SK-MEL-5 (cell line): Measurements from ENCODE around the gene GFY. TPM values are rescaled to one million over a fixed set of nuclear protein-coding genes. Genes with fewer than 3 reads are reported as not detected.

Experiments
- DNase-seq: peaks from one replicate; pipeline ENCODE4 v3.0.0-alpha.2; 2016; ENCODE audit warnings: low read depth, low spot score
- in situ Hi-C: cut with HindIII; loops from 2 replicates; pipeline ENCODE4 v1.10.0; 2016; ENCODE audit warnings: low sequenced_read_pairs, high pct_unique_total_duplicates, low pct_unique_long_range_greater_than_20kb
- total RNA-seq: library from RNA; depleted of rRNA; stranded (reverse); fragments of >200 nt; shearing (Covaris generic); gene quantifications from 2 replicates; pipeline ENCODE4 v1.2.3, GENCODE V29; 2014

The GFY gene
- total RNA-seq, 1 experiment from 2014 or later = not detected

DNA sequence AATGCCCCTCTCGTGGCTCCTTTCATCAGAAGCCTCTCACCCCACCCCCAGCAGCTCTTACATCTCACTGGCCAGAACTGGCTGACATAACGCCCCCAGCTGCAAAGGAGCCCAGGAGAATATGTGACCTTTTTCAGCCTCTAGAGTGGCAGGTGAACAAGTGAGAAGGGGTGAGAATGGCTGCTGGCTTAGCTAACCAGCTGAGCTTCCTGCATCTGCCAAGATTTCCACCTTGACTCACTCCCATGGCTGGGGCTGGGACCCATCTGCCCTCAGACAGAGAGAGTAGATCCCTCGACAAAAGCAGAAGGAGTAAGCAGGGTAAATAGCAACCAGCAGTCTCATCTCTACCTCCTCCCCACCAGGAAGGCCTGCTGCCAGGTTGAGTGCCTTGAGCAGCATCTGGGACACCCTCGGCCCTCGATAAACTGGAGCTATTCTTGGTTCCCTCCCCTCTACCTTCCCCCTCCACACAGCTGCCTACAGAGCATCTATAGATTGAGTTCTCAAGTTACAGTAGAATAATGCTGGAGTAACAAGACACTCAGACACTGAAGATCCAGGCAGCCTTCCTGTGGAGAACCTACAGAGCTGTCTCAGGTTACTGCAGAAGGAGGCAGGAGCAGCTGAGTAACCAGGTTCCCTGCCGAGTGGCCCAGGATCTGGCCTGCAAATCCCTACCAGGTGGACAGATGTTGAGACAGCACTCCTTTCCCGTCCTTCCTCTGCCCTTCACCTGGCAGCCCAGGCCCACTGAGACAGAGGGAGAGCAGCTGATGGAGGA lies 21.6 kb upstream of the GFY start:
- no peak for DNase-seq
- in situ Hi-C loops = no loop called here

DNA sequence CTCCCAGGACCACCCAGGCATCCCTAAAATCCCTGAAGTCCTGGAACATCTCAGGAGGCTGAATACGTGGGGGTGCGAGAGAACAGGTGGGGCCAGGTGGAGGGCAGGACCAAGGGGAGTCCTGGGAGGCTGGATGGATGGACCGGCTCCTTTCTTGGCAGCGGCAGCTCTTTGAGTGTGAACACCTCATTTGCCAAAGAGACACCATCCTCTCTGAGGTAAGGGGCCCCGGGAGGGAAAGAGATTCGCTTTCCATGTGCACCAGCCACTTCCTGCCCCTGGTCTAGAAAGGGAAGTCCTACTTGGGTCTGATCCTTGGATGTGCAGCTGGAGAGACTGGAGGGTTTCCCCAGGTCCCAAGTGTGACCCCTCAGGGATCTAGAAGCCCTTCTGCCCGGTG lies 18.1 kb upstream of the GFY start:
- in situ Hi-C loops = no loop called here
- DNase-seq = no peak

DNA sequence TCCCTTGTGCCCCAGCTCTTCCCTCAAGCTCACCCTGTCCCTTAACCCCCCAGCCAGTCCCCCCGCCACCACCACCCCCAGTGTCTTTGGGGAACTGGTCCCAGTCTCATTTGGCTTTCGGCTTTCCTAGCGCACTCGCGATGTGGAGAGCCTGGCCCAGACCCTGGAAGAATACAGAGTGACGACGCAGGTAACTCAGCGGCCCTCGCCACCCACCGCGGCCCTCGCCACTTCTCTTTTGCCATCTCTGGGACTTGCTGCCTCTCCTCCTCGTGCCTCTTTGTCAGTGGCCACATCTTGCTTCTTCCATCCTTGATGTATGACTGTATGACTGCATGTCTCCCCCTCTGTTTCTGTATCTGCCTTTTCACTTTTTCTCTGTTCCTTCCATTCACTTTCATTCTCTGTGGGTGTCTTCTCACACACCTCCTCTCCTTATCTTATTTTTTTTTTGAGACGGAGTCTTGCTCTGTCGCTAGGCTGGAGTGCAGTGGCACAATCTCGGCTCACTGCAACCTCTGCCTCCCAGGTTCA lies 17.6 kb upstream of the GFY start:
- DNase-seq = no peak

DNA sequence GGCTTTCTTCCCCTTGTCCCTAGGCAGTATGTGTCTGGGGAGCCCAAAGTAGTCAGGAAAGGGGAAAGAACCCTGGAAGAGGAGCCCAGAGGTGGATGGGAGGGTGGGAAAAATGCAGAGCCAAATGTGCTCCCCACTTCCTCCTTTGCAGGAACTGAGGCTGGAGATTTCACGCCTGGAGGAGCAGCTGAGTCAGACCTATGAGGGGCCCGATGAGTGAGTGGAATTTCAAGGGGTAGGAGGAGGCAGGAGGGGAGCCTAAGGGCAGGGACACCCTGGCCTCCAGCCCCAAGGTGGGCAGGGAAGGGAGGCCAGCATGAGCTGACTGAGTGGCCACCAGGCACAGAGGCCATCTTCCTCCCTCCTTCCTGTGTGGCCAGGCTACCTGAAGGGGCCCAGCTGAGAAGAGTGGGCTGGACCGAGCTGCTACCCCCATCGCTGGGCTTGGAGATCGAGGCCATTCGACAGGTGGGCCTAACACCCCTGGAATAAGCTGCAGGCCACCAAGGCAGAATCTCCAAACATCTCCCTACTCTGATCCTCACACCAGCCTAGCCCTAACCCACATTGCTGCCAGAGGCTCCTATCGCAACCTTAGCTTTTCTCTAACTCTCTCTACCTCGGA lies 16.3 kb upstream of the GFY start:
- no peak for DNase-seq
- in situ Hi-C loops = no loop called here

More for the DNA sequence above, 17.6 kb upstream of the GFY start:
- in situ Hi-C loops = no loop called here

DNA sequence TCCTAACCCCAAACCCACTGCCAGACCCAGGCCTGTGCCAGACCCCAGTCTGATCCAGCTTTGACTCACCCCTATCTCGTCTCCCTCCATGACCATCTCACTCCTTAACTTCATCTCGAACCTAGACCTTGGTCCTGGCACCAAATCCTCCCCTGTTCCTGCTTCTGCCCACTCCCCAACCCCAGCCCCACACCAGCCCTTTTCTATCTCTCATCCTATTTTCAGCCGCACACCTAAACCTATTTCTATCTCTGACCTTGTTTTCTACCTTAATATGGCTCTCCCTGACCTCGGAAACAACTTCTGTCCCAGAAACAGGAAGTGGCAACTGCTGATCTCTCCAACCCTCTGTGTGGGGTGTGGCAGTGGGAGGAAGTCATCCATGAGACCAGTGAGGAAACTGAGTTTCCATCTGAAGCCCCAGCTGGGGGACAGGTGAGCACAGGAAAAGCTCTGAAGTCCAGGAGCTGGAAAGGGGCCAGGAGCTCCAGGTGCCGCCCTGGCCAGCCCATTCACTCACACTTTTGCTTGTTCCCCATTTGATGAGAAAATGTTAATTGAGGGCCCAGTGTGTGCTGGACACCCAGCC lies 15.7 kb upstream of the GFY start:
- DNase-seq = no peak
- in situ Hi-C loops = no loop called here

DNA sequence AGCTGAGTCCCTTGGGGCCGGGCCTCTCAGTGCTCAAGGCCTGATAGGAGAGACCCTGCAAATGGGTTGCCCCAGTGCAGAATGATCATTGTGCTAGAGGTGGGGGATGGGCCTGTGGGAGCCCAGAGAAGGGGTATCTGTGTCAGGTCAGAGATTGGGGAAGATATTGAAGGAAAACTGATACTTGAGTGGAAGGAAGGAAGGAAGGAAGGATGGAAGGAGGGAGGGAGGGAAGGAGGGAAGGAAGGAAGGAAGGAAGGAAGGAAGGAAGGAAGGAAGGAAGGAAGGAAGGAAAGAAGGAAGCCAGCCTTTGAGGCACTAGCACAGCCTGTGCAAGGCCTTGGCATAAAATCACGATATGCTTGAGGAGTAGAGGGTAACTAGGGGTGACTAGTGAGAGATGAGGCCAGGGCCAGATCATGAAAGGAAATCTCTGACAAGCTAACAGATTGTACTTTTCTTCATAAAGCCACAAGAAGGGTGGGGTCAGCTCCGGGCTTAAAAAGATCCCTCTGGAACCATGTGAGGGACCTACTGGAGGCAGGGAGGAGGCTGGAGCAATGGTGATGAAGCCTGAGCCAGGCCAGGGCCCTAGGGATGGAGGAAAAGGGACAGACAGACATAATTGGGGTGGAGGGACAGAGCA lies 13.4 kb upstream of the GFY start:
- no peak for DNase-seq
- in situ Hi-C loops = no loop called here

DNA sequence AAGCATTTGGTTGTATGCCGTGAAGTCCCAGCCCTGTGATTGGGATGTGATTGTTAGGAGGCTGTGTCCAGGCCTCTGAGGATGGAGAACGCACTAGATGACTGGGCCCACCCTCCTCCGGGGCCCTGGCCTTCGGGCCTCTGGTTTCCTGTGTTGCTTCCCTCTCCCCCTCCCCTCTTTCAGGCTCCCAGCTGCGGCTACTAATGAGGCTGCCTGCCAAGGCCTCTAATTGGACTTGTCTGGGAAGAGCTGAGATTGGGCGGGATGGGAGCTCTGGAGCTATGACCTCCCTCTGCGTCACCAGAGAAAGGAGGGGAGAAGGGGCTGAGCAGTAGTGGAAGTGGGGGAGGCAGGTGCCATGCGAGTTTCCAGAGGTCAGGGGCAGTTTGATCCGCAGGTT lies 11.8 kb upstream of the GFY start:
- DNase-seq = no peak
- in situ Hi-C loops = no loop called here

DNA sequence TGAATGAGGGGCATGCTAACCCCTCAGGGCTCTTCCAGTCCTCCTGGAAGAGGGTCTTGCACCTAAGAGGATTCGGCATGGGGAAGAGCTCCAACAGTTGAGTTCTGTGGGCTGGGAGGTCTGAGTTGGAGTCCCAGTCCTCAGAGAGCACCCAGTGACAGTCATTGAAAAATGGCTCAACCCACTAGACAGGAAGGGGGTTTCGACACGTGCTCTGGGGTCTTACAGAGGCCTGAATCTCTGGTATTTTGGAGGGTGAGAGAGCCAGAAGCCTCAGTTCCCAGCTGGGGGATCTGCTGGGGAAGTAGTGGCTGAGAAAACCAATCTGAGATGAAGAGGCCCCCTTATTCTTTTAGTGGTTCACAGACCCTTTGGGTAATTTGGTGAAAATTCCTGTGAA lies 10.9 kb upstream of the GFY start:
- in situ Hi-C loops = no loop called here
- no peak for DNase-seq

DNA sequence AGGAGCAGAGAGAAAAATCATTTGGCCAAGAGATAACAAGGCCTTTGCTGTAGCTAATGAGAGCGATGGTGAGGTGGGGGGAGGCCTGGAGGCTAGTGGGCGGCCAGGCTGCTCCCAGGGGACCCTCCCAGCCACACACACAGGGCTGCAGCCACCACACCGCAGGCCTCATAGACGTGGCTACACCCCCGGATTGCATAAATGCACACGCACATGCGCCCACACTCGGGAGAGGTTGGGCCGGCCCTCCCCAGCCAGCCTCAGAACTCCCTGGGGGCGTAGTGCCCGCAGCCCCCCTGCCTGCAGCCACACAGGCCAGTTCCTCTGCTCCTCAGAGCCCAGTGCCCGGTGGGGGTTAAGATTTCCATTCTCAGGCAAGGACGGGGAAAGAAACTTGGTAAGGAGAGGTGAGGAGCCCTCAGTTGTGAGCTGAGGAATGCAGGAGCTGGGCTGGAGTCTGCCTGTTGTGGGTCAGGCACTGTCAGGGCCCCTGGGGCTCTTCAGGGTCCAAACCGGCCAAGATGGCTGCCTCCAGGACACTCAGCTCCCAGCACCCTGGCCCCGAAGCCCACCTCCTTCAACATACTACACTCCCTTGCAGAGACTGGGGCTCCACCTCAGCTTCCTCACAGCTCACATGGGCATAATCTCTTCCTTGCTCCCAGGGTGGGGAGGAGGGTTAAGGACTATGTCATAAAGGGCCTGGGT lies 9.9 kb upstream of the GFY start:
- in situ Hi-C loops = no loop called here
- DNase-seq = no peak

DNA sequence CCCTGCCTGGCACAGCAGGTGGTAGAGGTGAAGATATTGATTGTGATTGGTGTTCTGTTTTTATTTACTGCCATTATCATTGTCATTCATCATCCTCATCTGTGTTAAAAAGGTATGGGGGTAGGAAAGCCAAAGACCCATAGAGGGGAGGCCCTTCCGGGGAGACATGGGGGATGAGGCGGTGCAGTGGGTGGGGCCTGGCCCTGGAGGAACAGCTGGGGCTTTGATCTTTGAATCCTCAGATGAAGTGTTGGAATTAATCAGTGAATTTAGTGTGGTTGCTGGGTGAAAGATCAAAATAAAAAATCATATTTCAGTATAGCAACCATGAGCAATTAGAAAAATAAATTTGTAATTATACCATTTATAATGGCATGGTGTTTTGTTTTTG lies 9.4 kb upstream of the GFY start:
- no peak for DNase-seq
- in situ Hi-C loops = no loop called here

DNA sequence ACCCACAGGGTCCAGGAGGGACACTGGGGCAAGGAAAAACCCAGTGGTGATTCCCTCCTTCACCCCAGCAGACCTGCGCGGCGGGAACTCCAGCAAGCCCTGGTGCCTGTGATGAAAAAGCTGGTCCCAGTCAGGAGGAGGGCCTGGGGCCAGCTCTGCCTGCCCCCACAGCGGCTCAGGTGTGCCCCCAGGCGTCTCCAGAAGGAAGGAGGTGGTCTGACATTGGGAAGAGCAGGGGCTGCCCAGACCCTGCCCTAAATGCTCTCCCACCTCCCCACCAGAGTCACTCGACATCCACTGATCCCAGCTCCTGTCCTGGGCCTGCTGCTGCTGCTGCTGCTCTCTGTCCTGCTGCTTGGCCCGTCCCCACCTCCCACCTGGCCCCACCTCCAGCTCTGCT lies 8.1 kb upstream of the GFY start:
- in situ Hi-C loops = no loop called here
- no peak for DNase-seq

DNA sequence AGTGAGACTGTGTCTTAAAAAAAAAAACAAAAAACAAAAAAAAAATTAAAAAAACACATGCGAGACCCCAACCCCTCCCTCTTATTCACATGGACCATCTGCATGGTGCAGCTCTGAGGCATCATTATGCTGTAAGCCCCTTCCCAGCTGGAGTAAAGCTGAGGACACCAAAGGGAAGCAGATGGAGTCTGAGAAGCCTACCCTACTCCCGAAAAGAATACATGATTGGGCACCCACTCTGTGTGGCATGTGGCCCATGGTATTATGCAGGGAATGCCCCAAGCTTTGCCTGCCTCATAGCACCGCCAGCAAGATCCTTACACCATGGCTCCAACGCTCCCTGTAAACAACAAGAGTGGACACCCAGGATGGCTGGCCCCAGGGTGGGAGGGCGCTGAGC lies 6.7 kb upstream of the GFY start:
- no peak for DNase-seq
- in situ Hi-C loops = no loop called here

DNA sequence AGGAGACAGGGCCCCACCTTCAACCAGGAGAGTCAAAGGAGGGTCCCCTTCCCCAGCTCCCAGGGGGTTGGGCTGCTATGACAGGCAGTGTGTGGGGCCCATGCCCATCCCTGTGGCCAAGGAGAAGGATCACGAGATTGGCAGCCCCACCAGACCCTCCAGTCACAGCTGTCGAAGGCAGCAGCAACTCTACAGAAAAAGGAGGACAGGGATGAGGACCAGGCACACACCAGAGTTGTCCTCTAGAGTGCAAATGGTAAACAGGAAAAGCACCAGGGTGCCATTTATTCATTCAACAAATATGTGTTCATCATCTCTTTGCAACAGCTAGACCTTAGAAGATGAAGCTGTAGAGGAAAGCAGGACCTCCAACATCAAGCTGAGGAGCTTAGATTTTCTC lies 6.0 kb upstream of the GFY start:
- in situ Hi-C loops = no loop called here

DNA sequence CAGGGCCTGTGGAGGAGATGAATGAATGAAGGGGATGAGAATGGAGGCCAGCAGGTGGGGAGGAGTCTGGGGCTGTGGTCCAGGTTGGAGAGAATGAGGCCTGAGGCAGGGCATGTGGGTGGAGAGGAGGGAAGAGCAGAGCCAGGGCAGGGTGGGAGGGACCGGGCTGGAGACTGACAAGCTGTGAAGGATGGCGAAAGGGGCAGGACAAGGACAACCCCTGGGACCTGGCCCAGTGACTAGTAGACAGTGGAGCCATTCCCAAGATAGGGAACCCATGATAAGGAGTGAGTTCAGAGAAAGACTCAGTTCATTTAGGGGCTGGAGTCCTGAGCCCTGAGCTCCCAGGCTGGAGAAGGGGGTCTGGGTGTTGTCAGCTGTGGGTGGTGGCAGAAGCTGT lies 5.0 kb upstream of the GFY start:
- DNase-seq = no peak
- in situ Hi-C loops = no loop called here

More for the DNA sequence above, 6.0 kb upstream of the GFY start:
- DNase-seq = no peak

DNA sequence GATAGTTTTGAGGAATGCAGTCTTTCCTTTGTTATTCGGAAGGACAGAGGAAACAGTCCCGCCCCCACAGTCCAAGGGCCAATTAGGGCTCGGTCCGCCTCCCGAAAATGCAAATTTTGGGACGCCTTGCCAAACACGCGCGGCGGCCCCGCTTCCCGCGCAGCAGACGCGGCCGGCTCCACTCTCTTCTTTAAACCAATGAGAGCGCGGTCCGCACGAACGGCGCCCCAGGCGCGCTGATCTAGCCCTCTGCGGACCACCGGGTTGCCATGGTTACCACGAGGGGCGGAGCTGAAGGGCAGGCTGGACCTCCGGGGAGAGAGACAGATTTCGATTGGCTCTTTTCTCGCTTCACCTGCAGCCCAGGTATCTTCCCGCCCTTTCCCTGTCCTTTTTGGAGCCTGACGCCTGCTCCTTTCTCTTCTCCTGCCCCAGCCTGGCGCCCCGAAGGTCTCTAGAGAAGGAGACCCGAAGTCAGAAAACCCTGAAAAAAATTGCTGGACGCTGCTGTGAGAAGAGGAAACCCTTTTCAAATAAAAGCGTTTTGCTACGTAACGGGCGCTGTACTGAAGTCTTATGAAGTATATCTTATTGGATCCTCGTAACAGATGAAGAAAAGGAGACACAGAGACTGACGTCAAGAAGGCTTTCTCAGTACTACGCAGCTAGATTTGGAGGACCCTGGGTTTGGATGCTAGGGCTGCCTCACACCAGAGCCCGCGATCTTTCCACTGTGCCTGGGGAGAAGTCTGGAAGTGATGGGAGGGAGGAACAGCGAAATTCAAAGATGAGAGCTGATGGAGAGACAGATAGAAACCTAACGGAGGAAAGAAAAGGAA lies 3.9 kb upstream of the GFY start:
- peak; percentile 60 for DNase-seq
- in situ Hi-C loops = no loop called here

DNA sequence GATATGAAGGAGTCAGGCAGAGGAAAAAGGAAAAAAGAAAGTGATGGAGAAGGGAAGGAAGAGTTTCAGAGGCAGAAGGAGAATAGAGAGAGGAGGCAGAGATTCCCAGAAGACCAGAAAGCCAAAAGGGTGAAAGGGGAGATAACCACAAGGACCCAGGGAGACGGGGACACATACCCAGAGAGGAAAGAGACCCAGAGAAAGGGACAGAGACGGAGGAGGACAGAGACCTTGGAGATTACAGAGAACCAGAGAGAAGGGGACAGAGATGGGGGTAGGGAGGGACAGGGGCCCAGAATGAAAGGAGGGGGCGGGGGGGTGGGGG lies 3.3 kb upstream of the GFY start:
- in situ Hi-C loops = no loop called here
- no peak for DNase-seq

DNA sequence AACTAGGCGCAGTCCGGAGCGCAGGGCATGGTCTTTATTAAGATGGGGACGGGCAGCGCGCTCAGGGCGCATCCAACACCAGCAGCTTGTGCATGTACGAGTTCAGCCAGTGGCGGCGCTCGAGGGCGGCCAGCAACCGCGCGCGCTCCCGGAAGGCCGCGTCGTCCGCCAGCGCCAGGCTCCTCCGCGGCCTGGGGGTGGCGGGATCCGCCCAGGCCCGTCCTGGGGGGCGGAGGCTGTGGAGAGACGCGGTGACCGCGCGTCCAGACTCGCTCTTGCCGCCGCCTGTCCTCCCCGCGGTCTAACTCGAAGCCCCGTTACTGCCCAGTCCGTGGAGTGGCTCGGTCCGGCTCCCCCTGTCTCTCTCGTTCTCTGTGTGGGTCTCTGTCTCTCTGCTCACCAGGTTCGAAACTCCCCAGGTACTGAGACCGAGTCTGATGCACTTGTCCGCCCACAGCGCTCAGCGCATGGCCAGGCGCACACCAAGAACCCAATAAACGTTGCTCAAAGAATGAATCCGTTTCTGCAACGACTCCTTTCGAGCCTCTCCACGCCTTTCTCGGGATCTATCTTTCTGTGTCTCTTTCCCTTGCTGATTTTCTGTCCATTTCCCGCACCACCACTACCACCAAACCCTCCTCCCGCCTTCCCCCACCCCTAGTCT lies 2.6 kb upstream of the GFY start:
- in situ Hi-C loops = no loop called here
- DNase-seq = peak; percentile 63
